SK-N-DZ (cell line): ENCODE results near the gene WDR5. TPM values are rescaled to one million over a fixed set of nuclear protein-coding genes. Genes with fewer than 3 reads are reported as not detected.
A peak's percentile ranks its signal among the peaks of the same experiment; 100 is the strongest.
"Not testable (repeated sequence)": the region's sequence is repeated elsewhere in the genome, so short reads cannot be mapped to it uniquely, and the experiment has no call there.

Source experiments
- DNase-seq: peaks from one replicate; pipeline ENCODE4 v3.0.0-alpha.2; 2015; ENCODE audit warnings: low spot score
- polyA plus RNA-seq, 2 experiments: library from polyadenylated mRNA; depleted of rRNA; stranded (reverse); fragments of >200 nt; gene quantifications; 2 replicates each; pipeline ENCODE4 v1.2.3, GENCODE V29; 2014

The WDR5 gene
- 50.4 and 50.7 TPM in 2 replicates for polyA plus RNA-seq (2014; cell fraction: cytosol; rRNA removed)
- polyA plus RNA-seq (2014; cell fraction: nucleus; rRNA removed) = 86.2 and 91.0 TPM in 2 replicates

GRCh38 chr9:134135343-134136117 lies at the start of gene WDR5:
Gene WDR5 (plus strand): TSS chr9:134136082. CDS start chr9:134139878, 3,796 bp downstream.
- DNase-seq = peak; percentile 86

DNA sequence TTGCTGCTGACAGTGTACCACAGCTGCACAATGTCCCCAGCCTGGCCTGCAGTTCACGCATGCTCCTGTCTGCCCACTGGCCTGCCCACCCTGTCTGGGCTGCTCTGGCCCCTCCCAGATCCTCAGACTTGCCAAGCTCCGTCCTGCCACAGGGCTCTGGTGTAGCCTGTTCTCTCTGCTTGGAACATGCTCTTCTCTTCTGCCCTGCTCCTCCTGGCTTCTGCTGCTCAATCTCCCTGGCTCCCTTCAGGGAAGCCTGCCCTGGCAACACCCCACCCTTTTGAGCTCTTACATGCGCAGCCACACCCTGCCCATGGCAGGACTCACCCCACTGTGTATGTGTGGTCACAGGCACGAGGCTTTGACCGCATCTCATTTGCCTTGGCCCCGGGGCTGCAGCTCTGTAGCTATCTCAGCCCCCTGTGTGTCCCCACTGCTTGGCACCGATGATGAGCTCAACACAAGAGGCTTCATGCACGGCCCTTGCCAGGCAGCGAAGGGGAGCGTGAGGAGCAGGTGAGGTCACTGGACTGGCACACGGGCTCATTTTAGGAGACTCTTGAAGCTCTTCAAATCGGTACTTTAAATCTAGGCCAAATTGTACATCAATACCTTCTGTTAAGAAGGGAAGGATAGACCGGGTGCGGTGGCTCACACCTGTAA lies 47.7 kb upstream of the WDR5 start:
- no peak for DNase-seq

DNA sequence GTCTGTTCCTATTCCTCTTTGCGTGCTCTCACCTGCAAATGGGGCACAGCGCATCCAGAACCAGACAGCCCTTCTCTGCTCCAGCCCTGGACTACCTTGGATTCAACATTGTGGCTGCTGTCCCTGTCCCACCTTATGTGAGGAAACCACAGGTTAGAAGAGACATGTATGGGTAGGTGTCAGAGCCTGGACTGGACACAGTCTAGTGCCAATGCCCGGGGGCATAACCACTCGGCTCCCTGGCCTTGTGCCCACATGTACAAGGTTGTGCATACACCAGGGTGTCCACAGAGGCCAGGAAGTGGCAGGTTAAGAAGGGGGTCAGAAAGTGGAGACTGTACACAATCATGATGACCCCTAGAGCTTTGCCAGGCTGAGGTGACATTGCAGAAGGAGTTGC lies 45.9 kb upstream of the WDR5 start:
- no peak for DNase-seq

DNA sequence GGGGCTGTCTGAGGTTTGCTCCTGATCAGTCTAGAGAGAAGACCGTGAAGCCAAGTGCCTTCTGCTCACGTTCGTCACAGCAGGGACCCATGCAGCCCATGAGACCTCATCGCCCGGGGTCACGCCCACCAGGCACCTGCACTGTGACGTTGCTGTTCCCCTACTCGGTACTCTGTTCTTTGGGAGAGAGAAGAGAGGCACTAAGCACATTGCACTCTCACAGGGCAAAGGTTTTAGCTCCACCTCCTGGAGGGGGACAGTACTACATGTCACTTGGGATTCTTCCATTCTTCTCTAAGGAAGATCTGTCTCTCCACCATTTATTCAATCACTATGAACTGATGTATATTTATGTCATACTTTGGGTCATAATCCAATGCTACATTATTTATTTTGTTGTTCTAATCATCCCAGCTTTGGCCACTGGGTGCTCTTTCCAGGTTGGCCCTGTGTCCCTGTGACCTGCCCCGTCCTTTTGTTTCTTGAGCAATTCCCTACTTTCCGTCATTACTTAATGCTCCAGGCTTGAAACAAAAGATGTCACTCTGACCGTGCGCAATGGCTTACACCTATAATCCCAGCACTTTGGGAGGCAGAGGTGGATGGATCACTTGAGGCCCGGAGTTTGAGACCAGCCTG lies 36.6 kb upstream of the WDR5 start:
- DNase-seq = peak; percentile 64

GRCh38 chr9:134100040-134100439 lies 35.8 kb upstream of the WDR5 start:
- DNase-seq = no peak

DNA sequence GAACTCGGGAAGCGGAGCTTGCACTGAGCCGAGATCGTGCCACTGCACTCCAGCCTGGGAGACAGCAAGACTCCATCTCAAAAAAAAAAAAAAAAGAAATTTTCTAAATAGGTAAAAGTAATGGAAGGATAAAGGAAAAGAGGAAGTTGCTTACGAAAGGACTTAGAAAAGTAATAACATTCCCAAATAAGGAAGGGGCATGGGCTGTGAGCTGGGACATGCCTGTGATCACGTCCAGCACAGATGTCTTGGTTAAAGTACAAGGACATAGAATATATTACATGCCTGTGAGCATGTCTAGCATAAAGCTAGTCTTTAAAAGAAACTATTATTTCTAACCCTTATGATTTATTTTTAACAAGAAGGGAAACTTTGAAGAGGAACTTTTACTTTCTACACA lies 34.7 kb upstream of the WDR5 start:
- DNase-seq = not testable (repeated sequence)

- no peak for DNase-seq
These were observed 34.2 kb upstream of the WDR5 start for GRCh38 chr9:134101623-134102149.

- no peak for DNase-seq
These were observed 32.4 kb upstream of the WDR5 start for GRCh38 chr9:134103391-134103998.

- no peak for DNase-seq
These were observed 24.8 kb upstream of the WDR5 start for GRCh38 chr9:134111064-134111463.

DNA sequence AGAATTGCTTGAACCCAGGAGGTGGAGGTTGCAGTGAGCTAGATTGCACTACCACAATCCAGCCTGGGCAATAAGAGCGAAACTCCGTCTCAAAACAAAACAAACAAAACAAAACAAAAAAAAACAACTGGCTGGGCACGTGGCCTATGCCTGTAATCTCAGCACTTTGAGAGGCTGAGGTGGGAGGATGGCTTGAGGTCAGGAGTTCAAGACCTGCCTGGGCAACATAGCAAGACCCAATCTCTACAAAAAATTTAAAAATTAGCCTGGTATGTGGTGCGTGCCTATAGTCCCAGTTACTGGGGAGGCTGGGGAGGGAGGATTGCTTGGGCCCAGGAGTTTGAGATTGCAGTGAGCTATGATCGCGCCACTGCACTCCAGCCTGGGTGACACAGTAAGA lies 23.3 kb upstream of the WDR5 start:
- DNase-seq = no peak

DNA sequence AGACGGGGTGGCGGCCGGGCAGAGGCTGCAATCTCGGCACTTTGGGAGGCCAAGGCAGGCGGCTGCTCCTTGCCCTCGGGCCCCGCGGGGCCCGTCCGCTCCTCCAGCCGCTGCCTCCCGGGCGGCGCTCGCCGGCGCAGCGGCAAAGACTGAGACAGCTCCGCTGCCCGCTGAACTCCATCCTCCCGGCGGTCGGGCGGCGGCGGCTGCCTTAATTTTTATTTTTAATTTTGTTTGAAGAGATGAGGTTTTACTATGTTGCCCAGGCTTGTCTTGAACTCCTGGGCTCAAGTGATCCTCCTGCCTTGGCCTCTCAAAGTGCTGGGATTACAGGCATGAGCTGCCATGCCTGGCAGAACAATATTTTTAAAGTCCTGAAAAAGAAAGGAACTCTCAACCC lies 16.9 kb upstream of the WDR5 start:
- DNase-seq = not testable (repeated sequence)

DNA sequence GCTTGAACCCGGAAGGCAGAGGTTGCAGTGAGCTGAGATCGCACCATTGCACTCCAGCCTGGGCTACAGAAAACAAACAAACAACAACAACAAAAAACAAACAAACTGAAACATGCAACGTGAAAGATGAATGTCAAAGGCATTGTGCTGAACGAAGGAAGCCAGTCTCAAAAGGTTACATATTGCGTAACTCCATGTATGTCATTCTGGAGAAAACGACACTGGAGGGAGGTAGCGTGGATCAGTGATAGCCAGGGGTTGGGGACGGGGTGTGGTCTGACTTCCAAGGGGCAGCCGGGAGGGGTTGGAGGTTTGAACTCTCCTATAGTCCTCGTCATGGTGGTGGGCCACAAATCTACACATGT lies 12.1 kb upstream of the WDR5 start:
- DNase-seq = no peak

DNA sequence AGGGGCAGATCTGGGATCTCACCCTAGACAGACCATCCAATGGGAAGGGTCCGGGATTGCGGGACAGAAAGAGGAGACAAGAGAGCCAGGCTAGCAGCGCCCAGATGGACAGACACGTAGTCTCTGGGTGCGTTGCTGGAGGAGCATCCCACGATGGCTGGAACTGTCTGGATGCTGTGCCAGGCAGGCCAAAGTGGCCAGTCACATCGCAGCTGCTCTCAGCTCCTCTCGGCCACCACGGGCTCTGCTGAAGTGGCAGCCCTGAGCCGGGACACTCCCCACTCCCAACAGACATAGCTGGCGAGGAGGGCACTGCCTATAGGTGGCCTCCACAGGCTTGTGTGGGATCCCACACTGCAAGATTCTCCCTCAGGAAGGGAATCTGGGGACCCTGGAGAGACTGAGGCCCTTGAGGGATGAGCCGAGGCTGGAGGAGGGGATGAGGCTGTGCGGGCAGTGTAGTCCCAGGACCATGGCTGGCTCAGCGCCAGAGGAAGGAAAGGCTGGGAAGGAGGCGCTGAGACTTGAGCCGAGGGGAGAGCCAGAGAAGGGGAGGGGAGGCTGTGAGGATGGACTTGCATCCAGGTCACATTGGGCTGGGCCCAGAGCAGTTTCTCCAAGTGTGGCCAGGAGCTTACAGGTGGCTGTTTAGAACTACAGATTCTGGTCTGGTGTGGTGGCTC lies 10.3 kb upstream of the WDR5 start:
- DNase-seq = no peak

DNA sequence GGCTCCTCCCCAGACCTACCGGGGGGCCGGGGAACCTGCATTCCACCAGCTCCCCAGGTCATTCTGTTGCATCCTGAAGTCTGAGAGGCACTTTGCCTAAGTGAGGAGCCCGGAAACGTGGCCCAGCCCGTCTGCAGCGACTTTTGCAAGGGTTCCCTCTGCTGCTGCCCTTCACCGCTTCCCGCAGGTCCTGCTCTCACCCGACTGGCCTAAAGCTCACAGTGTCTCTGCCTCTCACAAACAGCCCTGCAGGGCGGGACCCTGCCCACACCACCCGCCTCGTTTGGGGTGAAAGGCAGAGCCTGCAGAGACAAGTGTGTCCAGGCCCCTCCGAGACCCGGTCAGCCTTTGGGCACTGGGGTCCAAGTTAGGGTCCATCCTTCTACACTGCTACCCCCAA lies 9.5 kb upstream of the WDR5 start:
- no peak for DNase-seq

GRCh38 chr9:134127065-134127580 lies 8.8 kb upstream of the WDR5 start:
- DNase-seq = no peak

GRCh38 chr9:134127616-134128015 lies 8.3 kb upstream of the WDR5 start:
- DNase-seq = no peak

- no peak for DNase-seq
These were observed 6.9 kb upstream of the WDR5 start for GRCh38 chr9:134128727-134129679.

- no peak for DNase-seq
These were observed 5.1 kb upstream of the WDR5 start for GRCh38 chr9:134130503-134131375.
